GM10847 (cell line): ENCODE measurements around the gene CCDC8.

ENCODE experiments used
- POLR2A ChIP-seq: IDR thresholded peaks from 2 replicates; pipeline ENCODE4 v1.6.1; 2011; ENCODE audit not compliant: insufficient read length; ENCODE audit errors: extremely low read depth

The CCDC8 gene

GRCh38 chr19:46376241-46377153, 36.9 kb downstream of the CCDC8 start:
- no peak for TF ChIP-seq POLR2A

GRCh38 chr19:46374536-46375475, 38.6 kb downstream of the CCDC8 start:
- no peak for TF ChIP-seq POLR2A

GRCh38 chr19:46373491-46374359, 39.6 kb downstream of the CCDC8 start:
- no peak for TF ChIP-seq POLR2A

GRCh38 chr19:46372901-46373490, 40.4 kb downstream of the CCDC8 start:
- no peak for TF ChIP-seq POLR2A

GRCh38 chr19:46371371-46371901, 41.9 kb downstream of the CCDC8 start:
- TF ChIP-seq POLR2A, result no peak

GRCh38 chr19:46369817-46370216, 43.5 kb downstream of the CCDC8 start:
- TF ChIP-seq POLR2A, result no peak

- no peak for TF ChIP-seq POLR2A
Measured at GRCh38 chr19:46368116-46368515, 45.2 kb downstream of the CCDC8 start.

GRCh38 chr19:46367426-46367825, 45.9 kb downstream of the CCDC8 start:
- TF ChIP-seq POLR2A, result no peak

GRCh38 chr19:46366620-46367292, 46.6 kb downstream of the CCDC8 start:
- no peak for TF ChIP-seq POLR2A

GRCh38 chr19:46365561-46365960, 47.8 kb downstream of the CCDC8 start:
- no peak for TF ChIP-seq POLR2A

GRCh38 chr19:46364359-46364758, 49.0 kb downstream of the CCDC8 start:
- no peak for TF ChIP-seq POLR2A

- TF ChIP-seq POLR2A, result no peak
Measured at GRCh38 chr19:46361915-46362314, 51.4 kb downstream of the CCDC8 start.
